ENCODE measurements around the gene ZNRF3. TPM values are rescaled to one million over a fixed set of nuclear protein-coding genes. Genes with fewer than 3 reads are reported as not detected.
A peak's percentile ranks its signal among the peaks of the same experiment; 100 is the strongest.
"Not testable (repeated sequence)": the region's sequence is repeated elsewhere in the genome, so short reads cannot be mapped to it uniquely, and the experiment has no call there.

Gene ZNRF3
- polyA plus RNA-seq, 3 donors, result 29.0 to 33.6 (median 29.6) TPM

DNA sequence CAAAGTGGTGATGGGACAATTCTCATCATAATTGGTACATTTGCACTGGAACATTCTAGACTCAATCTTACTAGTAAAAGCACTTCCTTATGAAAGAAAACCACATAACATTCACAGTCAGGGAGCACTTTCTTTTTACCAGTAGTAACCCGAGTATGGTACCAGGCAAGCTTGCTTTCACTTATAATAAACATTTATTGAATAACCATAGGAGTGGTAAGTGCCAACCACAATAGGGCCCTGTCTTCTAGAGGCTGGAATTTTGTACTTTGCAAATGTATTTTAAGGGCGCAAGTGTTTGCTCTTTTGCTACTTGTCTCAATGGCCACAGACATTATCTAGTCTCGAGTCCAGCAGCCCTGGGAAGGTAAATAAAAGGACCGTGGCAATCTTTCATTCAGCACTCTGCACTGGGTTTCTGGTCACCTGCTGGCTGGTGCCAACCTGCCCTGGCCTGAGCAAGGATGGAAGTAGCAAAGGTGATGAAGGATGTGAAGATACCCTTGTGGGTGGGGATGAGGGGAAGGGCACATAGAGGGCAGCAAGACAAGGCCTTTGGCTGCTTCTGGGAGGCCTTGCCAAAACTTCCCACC lies 154.1 kb downstream of the ZNRF3 start:
- no peak for DNase-seq (ENCODE audit: extremely low read depth in 1 of 11, low read depth in 9 of 11, low spot score in 4 of 11)

DNA sequence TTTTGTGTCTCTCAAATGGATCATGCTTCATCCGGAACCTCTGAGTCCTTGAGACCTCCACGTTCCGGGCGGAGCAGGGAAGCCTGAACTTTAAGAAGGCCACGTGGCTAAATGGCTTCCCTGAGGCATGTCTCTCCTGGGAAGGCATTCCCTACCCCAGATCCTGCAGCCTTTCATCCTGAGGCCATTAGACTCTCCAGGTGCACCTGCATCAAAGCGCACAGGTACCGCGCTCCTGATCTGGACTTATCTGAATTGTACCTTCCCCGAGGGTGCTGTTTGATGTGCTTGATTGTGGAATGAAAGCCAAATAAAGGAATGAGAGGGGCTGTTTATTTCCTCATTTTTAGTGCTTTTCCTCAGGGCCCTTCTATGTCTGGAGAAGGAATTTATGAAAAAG lies 155.8 kb downstream of the ZNRF3 start:
- no peak for DNase-seq (ENCODE audit: extremely low read depth in 1 of 11, low read depth in 9 of 11, low spot score in 4 of 11)

DNA sequence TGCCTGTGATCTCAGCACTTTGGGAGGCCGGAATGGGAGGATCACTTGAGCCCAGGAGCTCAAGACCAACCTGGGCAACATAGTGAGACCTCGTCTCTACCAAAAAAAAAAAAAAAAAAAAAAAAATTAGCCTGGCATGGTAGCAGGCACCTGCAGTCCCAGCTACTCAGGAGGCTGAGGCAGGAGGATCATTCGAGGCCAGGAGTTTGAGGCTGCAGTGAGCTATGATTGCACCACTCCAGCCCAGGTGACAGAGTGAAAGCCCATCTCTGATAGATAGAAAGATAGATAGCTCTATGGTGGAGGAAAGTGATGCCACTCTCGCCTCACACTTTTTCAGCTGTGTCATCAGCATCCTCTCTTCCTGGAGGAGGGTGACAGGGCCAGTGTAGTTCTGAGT lies 156.3 kb downstream of the ZNRF3 start:
- not testable (repeated sequence) for DNase-seq (ENCODE audit: extremely low read depth in 1 of 11, low read depth in 9 of 11, low spot score in 4 of 11)

DNA sequence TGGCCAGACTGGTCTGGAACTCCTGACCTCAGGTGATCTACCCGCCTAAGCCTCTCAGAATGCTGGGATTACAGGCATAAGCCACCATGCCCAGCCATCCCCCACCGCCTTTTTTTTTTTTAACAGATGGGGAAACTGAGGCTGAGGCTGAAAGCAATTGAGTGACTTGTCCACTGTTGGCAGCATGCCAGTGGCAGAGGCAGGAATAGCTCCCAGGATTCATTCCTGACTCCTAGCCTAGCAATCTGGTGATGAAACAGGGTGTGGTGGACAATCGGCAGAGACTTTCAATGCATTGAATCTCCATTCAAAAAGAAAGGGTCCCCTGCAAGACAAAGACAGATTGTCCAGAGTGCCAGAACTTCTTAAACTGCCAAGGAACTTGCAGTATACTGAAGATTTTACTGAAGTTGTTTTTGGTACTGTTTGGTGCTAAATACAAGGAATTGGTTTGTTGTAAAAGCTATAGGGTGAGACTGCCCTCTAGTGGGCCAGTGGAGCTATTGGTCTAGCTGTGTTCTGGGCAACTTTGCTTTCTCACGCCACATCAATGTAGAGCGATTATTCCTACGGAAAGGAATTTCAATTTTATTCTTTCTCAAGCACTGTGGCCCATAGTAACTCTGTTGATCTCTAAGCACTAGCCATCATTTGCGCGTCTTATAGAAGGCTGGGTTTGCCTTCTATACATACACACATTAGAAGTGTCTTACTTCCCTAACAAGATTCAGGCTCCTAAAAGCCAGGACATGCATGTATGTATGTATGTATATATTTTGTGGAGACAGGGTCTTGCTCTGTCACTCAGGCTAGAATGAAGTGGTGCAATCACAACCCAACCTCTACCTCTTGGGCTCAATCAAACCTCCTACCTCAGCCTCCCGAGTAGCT lies 157.3 kb downstream of the ZNRF3 start:
- DNase-seq (ENCODE audit: extremely low read depth in 1 of 11, low read depth in 9 of 11, low spot score in 4 of 11), result peak in 8 of 11 donors; percentile 59 to 85 (median 74)

DNA sequence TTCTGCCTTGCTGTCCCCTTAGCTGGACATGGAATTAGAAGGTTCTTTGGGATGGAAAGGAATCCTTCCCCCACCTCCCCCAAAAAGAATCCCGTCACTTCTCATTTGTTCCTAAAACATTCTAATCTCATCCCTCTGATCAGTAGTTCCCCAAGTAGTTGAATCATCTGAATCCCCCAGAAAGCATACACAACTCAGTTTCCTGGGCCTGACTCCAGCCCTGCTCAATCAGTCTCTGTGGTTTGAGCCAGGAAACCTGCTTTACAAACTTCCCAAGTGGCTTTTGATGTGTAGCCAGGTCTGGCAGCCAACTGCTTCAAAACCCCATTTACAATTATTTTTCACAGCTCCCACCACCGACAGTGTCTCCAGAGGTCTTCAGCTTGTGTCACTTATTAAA lies 158.0 kb downstream of the ZNRF3 start:
- DNase-seq (ENCODE audit: extremely low read depth in 1 of 11, low read depth in 9 of 11, low spot score in 4 of 11), result no peak

DNA sequence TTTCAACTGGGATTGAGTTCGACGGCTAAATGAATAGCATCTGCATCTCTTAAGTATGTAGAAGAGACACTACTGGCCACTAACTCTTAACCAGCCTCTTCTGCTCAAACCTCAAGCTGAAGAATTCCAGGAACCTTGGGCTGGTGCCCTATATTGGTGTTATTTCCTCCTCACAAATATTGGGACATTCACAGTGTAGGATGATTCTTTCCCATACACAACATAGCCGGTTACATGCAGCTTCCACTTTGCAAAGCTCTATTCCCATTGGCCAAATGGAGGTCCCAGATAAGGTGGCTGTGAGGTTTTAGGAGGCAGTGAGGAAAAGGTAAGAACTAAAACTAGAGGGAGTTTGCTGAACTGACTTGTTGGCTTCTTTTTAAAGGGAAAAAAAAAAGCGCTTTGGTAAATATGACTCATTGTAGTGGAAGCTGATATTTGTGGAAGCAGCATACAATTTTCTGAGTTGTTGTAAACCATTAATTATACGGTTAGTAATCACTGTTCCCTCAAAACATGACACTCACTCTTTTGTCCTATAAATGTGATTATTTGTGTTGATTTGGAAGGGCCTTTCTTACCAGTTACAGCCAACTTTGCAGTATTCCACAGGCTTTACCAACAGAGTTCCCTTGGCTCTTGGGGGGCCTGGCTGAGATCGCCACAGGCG lies 160.7 kb downstream of the ZNRF3 start:
- DNase-seq (ENCODE audit: extremely low read depth in 1 of 11, low read depth in 9 of 11, low spot score in 4 of 11), result no peak

DNA sequence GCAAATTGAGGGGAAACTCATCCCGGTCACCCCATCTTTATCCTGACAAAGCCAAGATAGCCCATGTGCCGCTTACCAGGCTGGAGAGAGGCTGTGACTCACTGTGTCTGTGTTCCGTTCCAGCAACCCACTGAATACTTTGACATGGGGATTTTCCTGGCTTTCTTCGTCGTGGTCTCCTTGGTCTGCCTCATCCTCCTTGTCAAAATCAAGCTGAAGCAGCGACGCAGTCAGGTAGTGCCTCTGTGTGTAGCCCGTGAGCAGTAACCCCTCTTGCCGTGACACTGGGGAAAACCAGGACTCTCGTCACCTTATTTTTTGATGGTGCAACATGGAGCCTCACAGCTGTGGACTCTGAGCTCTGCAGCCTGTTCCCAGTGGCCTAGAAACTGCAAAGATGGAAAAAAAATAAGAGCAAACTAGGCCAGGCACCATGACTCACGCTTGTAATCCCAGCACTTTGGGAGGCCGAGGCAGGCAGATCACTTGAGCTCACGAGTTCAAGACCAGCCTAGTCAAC lies 161.3 kb downstream of the ZNRF3 start:
- DNase-seq (ENCODE audit: extremely low read depth in 1 of 11, low read depth in 9 of 11, low spot score in 4 of 11), result no peak

DNA sequence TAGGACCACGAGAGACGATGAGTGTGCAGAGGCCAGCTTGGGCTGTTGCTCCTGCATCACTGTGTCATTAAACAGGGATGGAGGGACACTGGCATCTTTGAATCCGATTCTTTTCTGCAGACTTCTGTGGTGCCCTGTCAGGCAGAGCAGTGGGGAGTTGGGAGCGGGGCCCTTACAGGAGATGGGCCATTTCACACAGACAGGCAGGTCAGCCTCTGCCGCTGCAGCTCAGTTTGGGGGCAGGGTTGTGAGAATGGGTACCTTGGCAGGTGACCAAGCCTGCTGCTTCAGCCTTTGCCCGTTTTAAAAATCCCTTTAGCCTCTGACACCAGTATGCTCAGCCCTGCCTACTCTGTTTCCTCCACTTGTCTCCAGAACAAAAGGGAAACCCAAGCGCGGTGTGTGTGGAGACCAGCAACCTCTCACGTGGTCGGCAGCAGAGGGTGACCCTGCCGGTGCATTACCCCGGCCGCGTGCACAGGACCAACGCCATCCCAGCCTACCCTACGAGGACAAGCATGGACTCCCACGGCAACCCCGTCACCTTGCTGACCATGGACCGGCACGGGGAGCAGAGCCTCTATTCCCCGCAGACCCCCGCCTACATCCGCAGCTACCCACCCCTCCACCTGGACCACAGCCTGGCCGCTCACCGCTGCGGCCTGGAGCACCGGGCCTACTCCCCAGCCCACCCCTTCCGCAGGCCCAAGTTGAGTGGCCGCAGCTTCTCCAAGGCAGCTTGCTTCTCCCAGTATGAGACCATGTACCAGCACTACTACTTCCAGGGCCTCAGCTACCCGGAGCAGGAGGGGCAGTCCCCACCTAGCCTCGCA lies 165.7 kb downstream of the ZNRF3 start:
- DNase-seq (ENCODE audit: extremely low read depth in 1 of 11, low read depth in 9 of 11, low spot score in 4 of 11), result no peak

DNA sequence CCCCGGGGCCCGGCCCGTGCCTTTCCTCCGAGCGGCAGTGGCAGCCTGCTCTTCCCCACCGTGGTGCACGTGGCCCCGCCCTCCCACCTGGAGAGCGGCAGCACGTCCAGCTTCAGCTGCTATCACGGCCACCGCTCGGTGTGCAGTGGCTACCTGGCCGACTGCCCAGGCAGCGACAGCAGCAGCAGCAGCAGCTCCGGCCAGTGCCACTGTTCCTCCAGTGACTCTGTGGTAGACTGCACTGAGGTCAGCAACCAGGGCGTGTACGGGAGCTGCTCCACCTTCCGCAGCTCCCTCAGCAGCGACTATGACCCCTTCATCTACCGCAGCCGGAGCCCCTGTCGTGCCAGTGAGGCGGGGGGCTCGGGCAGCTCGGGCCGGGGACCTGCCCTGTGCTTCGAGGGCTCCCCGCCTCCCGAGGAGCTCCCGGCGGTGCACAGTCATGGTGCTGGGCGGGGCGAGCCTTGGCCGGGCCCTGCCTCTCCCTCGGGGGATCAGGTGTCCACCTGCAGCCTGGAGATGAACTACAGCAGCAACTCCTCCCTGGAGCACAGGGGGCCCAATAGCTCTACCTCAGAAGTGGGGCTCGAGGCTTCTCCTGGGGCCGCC lies 166.4 kb downstream of the ZNRF3 start:
- DNase-seq (ENCODE audit: extremely low read depth in 1 of 11, low read depth in 9 of 11, low spot score in 4 of 11), result no peak

DNA sequence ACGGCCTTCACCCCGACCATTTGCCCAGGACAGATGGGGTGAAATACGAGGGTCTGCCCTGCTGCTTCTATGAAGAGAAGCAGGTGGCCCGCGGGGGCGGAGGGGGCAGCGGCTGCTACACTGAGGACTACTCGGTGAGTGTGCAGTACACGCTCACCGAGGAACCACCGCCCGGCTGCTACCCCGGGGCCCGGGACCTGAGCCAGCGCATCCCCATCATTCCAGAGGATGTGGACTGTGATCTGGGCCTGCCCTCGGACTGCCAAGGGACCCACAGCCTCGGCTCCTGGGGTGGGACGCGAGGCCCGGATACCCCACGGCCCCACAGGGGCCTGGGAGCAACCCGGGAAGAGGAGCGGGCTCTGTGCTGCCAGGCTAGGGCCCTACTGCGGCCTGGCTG lies 167.1 kb downstream of the ZNRF3 start:
- no peak for DNase-seq (ENCODE audit: extremely low read depth in 1 of 11, low read depth in 9 of 11, low spot score in 4 of 11)

DNA sequence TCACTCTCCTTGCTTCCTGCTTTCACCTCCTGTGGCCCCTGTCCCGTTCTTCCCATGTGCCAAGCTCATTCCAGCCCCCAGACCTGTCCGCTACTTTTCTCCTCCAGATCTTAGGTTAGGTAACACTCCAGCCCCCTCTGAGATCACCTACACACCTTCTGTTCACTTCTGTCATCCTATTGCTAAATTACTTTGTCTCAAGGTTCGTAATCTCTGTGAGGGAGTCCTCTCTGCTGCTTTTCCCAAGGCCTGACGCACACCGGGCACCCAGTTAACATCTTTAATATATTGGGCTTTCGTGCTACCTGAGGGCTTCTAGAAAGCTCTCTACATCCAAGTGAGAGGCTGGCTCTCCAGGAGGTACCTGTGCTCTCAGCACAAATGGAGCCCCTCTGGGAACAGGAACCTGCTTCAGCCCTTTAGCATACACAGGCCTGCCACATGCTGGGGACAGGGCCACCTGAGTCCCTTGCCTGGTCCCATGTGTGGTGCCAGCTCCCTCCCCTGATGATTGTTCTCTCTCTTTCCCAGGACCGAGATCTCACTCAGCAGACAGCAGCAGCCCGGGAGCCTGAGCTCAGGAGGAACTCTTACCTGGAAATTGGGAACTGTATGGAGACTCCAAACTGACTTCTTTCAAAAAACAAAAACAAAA lies 169.8 kb downstream of the ZNRF3 start:
- no peak for DNase-seq (ENCODE audit: extremely low read depth in 1 of 11, low read depth in 9 of 11, low spot score in 4 of 11)

DNA sequence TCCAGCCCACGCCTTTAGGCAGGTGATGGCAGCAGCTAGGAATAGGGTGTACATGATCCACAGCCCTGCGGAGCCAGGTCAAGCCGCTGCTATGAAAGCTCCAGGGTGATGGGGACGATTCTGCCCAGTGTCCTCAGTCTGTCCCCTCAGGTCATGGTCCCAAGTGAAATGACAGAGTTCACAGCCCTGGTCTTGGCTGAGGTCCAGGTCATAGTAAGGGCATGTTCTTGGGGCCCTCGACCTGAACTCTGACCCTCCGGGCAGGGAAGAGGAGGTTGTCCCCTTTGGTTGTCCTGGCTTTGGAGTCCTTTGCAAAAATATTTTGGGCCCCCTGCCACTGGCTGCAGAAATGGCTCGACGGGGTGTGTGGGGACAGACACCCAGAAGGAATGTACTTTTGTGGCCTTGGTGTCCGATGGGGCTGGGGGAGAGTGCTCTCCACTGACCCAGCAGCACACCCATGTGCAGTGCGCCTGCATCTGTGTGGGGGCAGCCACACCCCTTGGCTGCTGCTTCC lies 170.9 kb downstream of the ZNRF3 start:
- no peak for DNase-seq (ENCODE audit: extremely low read depth in 1 of 11, low read depth in 9 of 11, low spot score in 4 of 11)

DNA sequence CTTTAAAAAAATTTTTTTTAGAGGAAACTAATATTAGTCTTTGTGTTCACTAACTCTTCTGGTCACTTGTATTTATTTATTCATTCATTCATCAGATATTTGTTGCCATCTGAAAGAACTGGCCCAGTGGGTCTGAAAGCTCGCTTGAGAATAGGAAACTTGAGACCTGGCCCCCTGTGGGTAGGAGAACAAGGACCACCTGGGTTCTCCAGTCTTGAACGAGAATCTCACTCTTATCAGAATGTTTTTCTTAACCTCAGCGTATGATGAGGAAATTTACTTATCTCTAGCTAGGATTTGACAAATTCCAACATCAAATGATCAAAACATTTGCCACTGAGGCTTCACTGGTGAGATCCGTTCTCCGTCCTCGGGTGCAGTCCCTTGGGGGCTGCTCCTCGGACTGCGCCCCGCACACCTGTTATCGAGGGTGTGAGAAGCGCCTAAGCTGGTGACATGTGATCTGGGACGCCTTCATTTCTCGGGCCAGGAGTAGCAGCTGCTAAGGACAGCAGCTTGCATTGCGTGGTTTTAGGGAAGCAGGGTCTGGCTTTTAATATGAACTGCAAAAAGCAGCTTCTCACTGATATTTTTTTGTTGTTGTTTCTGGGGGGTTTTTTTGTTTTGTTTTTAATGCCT lies 171.9 kb downstream of the ZNRF3 start:
- DNase-seq (ENCODE audit: extremely low read depth in 1 of 11, low read depth in 9 of 11, low spot score in 4 of 11), result no peak

DNA sequence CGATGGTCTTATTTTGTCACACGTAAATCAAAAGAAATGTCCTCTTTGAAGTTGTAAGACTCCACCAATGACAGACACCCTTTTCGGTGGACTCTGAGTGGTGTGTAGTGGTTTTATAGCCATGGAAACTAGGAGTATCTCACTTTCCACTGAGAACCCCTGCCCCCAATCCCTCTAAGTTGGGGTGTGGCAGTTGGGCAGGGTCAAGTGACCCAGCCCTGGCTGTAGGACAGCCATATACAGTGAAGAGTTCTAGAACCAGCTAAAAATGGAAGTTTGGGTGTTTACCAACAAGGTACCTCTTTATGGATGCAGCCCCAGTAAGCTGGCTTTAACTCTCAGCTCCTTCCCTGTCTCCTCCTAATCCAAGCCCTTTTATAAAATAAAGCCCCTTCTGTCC lies 173.1 kb downstream of the ZNRF3 start:
- no peak for DNase-seq (ENCODE audit: extremely low read depth in 1 of 11, low read depth in 9 of 11, low spot score in 4 of 11)

DNA sequence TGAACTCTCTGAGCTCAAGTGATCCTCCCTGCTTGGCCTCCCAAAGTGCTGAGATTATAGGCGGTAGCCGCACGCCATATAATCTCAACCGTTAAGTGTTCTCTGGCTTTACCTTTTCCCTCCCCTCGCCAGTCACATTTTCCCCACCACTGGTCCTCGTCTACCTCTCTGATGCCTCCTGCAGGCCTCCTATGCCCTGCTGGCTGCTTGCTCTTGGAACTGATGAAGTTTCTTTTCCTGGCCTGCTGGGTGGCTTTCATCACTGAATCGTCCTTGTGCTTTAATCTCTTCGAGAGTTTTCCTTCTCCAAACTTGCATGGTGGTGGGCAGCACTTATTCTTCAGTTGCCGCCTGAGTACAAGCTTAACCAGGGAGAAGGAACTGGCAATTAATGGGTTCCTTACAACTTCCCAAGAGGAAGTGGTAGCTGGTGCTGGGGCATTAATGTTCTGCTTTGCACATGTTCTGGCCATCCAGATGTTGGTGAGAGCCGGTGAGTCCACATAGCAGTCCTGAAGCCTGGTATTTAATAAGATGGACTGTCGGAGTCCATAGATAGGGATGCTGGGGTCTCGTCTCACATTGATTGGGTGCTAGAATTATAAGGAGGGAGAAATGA lies 177.0 kb downstream of the ZNRF3 start:
- no peak for DNase-seq (ENCODE audit: extremely low read depth in 1 of 11, low read depth in 9 of 11, low spot score in 4 of 11)

DNA sequence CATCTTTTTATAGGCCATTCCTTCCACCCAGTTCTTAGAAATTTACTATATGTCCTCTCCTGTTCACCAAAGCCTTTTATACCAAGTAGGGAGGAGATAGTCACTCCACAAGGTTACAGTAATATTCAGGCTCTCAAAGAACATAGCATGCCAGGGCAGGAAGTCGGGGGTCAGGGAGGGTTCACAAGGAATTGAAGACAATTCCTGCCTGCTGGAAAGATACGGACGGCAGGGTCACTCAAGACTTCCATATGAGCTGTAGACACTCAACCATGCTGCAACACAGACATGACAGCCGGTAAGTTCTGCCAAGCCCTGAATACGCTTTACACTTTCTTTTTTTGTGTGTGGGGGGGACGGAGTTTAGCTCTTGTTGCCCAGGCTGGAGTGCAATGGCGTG lies 177.6 kb downstream of the ZNRF3 start:
- DNase-seq (ENCODE audit: extremely low read depth in 1 of 11, low read depth in 9 of 11, low spot score in 4 of 11), result no peak

DNA sequence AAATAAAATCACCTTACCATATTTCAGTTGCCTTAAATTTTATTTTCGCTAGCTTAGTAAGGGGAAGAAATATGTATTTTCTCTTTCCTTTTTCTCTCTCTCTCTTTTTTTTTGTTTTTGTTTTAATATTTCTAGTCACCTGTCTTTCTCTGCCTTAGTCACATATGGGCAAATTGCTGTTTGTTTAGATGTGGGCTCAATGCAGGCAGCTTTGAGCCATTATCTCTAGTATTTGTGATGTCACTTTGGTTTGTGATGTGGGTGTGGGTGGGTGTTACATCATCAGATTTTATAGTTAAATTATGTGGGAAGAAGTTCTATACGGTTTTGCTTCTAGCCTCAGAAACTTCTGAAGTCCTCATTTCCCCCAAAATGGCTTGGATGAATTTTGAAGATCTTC lies 178.4 kb downstream of the ZNRF3 start, which contains the start of gene C22orf31:
Gene C22orf31, minus strand, starts transcription at position 59 of the 400 bp plus-strand sequence. Its CDS starts 39 bp downstream, at position 20.
- DNase-seq (ENCODE audit: extremely low read depth in 1 of 11, low read depth in 9 of 11, low spot score in 4 of 11), result no peak
